Measurements from ENCODE around the gene ATE1. TPM values are rescaled to one million over a fixed set of nuclear protein-coding genes. Genes with fewer than 3 reads are reported as not detected.

Gene ATE1
- total RNA-seq, 1 experiment from 2014 or later, result 39.2 TPM

DNA sequence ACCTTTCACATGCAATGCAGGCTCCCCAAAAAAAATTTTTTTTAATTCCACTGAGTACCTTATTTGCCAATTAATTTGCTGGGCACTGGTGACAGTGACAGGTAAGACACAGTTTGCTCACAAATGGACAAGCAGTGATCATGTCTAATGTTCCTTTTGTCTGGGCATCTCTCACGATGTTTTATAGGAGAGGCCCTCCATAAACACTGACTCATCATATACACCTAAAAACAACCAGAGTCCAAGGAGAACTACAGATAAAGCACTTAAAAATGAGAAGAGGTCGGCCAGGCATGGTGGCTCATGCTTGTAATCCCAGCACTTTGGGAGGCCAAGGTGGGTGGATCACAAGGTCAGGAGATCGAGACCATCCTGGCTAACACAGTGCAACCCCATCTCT, 105.1 kb downstream of the ATE1 start:
- POLR2A ChIA-PET, result no interaction called here

DNA sequence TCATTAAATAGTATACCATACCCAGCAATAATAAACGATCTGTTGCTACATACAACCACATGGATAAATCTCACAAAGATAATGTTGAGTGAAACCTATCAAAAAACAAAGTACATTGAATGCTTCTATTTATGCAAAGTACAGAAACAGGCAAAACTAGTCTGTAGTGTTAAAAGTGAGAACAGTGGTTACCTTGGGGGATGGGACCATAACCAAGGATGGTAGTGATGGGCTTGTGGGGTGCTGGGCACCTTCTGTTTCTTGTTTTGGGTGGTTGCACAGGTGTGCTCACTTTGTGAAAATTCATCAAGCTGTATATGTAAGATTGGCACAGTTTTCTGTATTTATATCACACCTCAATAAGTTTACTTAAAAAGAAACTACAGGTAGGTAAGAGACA, 105.7 kb downstream of the ATE1 start:
- no peaks in the 10 kb centered on the region for H3K9me3 ChIP-seq (ENCODE audit: control insufficient read depth in 1 of 2, insufficient read depth in 1 of 2, low read depth in 1 of 2, low read length in 2 of 2)
- intact Hi-C loops (cut with micrococcal nuclease), result no loop called here
- no peaks in the 10 kb centered on the region for H3K79me2 ChIP-seq (ENCODE audit: insufficient read depth, low read length)
- DNase-seq (ENCODE audit: low read depth, low spot score) (no peak), ATAC-seq (no peak)
- H3K4me2 ChIP-seq (ENCODE audit: low read length), result no peak overlapping the region
- H3K9me2 ChIP-seq (ENCODE audit: insufficient read depth), result no peaks in the 10 kb centered on the region
- no peak overlapping the region for H3K9ac ChIP-seq (ENCODE audit: low read length)
- no peaks in the 10 kb centered on the region for H3K27me3 ChIP-seq (ENCODE audit: insufficient read depth, low read length)
- ChIA-PET POLR2A (no interaction called here), CTCF (interaction anchor here (1.5 kb wide), 1 partner anchor 14 kb away, joined by 4 read pairs; no protein-coding TSS in a partner anchor), RAD21 (ENCODE audit: low non-redundant PET in 1 of 2, low total read pairs in 2 of 2, uncharacterized antibody in 2 of 2, unreplicated experiment in 2 of 2) (no interaction called here)
- H3K36me3 ChIP-seq (ENCODE audit: control insufficient read depth in 1 of 2, insufficient read depth in 2 of 2, low read length in 2 of 2), result no peaks in the 10 kb centered on the region
- BruUV-seq (replicated peaks), result no TSS peak
- H3K4me3 ChIP-seq (replicated peaks in 1 of 2; ENCODE audit: low read depth in 1 of 2, low read length in 2 of 2), result no peak overlapping the region
- H2AFZ ChIP-seq (ENCODE audit: low read depth, low read length, poor library complexity, severe bottlenecking), result no peak overlapping the region
- no peaks in the 10 kb centered on the region for H3K4me1 ChIP-seq (ENCODE audit: control insufficient read depth in 1 of 2, insufficient read depth in 2 of 2, low read length in 2 of 2)
- no peak overlapping the region for H3K27ac ChIP-seq (ENCODE audit: low read depth, low read length)
- H4K20me1 ChIP-seq (ENCODE audit: insufficient read depth), result no peaks in the 10 kb centered on the region
- TF ChIP-seq, protein P1, sequence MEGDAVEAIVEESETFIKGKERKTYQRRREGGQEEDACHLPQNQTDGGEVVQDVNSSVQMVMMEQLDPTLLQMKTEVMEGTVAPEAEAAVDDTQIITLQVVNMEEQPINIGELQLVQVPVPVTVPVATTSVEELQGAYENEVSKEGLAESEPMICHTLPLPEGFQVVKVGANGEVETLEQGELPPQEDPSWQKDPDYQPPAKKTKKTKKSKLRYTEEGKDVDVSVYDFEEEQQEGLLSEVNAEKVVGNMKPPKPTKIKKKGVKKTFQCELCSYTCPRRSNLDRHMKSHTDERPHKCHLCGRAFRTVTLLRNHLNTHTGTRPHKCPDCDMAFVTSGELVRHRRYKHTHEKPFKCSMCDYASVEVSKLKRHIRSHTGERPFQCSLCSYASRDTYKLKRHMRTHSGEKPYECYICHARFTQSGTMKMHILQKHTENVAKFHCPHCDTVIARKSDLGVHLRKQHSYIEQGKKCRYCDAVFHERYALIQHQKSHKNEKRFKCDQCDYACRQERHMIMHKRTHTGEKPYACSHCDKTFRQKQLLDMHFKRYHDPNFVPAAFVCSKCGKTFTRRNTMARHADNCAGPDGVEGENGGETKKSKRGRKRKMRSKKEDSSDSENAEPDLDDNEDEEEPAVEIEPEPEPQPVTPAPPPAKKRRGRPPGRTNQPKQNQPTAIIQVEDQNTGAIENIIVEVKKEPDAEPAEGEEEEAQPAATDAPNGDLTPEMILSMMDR (IDR thresholded peaks at IDR 0.05 in 2 of 3, conservative IDR thresholded peaks at IDR 0.05 in 1 of 3; ENCODE audit: borderline replicate concordance in 1 of 3, insufficient read depth in 1 of 3, low read depth in 2 of 3, low read length in 2 of 3), result no peak
- TF ChIP-seq YY1 (IDR thresholded peaks at IDR 0.05; ENCODE audit: extremely low read depth, insufficient replicate concordance, low read depth, low read length) (no peak), EGR1 (IDR thresholded peaks at IDR 0.05; ENCODE audit: low read depth) (no peak), EZH2phosphoT487 (IDR thresholded peaks at IDR 0.05; ENCODE audit: borderline replicate concordance) (no peak), EZH2 (IDR thresholded peaks at IDR 0.05) (no peak), CEBPB (IDR thresholded peaks at IDR 0.05; ENCODE audit: low read depth) (no peak), ELF1 (IDR thresholded peaks at IDR 0.05; ENCODE audit: borderline replicate concordance, low read depth) (no peak), JUND (IDR thresholded peaks at IDR 0.05) (no peak)

More for the DNA sequence above, 105.1 kb downstream of the ATE1 start:
- H3K9me2 ChIP-seq (ENCODE audit: insufficient read depth), result no peaks in the 10 kb centered on the region
- no peaks in the 10 kb centered on the region for H3K36me3 ChIP-seq (ENCODE audit: control insufficient read depth in 1 of 2, insufficient read depth in 2 of 2, low read length in 2 of 2)
- no peaks in the 10 kb centered on the region for H3K79me2 ChIP-seq (ENCODE audit: insufficient read depth, low read length)
- ChIA-PET CTCF (interaction anchor here (1.4 to 1.5 kb wide), 2 partner anchors 14 to 78 kb away, joined by 4 to 5 read pairs; no protein-coding TSS in a partner anchor), RAD21 (ENCODE audit: low non-redundant PET in 1 of 2, low total read pairs in 2 of 2, uncharacterized antibody in 2 of 2, unreplicated experiment in 2 of 2) (no interaction called here)
- no peaks in the 10 kb centered on the region for H4K20me1 ChIP-seq (ENCODE audit: insufficient read depth)
- DNase-seq (ENCODE audit: low read depth, low spot score), result no peak
- no peak overlapping the region for H3K27ac ChIP-seq (ENCODE audit: low read depth, low read length)
- BruUV-seq (replicated peaks), result no TSS peak
- no peak for ATAC-seq
- TF ChIP-seq RAD21 (IDR thresholded peaks at IDR 0.05; ENCODE audit: low read depth) (no peak), JUND (IDR thresholded peaks at IDR 0.05) (no peak), SP1 (IDR thresholded peaks at IDR 0.05; ENCODE audit: low read depth) (no peak), SRF (IDR thresholded peaks at IDR 0.05; ENCODE audit: low read depth) (no peak), YY1 (IDR thresholded peaks at IDR 0.05; ENCODE audit: extremely low read depth, insufficient replicate concordance, low read depth, low read length) (no peak), POLR2A (IDR thresholded peaks at IDR 0.05; ENCODE audit: borderline replicate concordance, extremely low read depth, insufficient read depth, insufficient read length) (no peak), ZNF274 (IDR thresholded peaks at IDR 0.05; ENCODE audit: low read depth, low read length) (no peak)
- TF ChIP-seq, protein P2, sequence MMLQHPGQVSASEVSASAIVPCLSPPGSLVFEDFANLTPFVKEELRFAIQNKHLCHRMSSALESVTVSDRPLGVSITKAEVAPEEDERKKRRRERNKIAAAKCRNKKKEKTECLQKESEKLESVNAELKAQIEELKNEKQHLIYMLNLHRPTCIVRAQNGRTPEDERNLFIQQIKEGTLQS (IDR thresholded peaks at IDR 0.05), result no peak
- TF ChIP-seq, protein P1 (IDR thresholded peaks at IDR 0.05 in 2 of 3, conservative IDR thresholded peaks at IDR 0.05 in 1 of 3; ENCODE audit: borderline replicate concordance in 1 of 3, insufficient read depth in 1 of 3, low read depth in 2 of 3, low read length in 2 of 3), result no peak
- no peak overlapping the region for H3K4me2 ChIP-seq (ENCODE audit: low read length)
- no peaks in the 10 kb centered on the region for H3K27me3 ChIP-seq (ENCODE audit: insufficient read depth, low read length)
- H3K9ac ChIP-seq (ENCODE audit: low read length), result no peak overlapping the region
- no peaks in the 10 kb centered on the region for H3K9me3 ChIP-seq (ENCODE audit: control insufficient read depth in 1 of 2, insufficient read depth in 1 of 2, low read depth in 1 of 2, low read length in 2 of 2)
- H3K4me1 ChIP-seq (ENCODE audit: control insufficient read depth in 1 of 2, insufficient read depth in 2 of 2, low read length in 2 of 2), result no peaks in the 10 kb centered on the region
- H3K4me3 ChIP-seq (replicated peaks in 1 of 2; ENCODE audit: low read depth in 1 of 2, low read length in 2 of 2), result no peak overlapping the region
- intact Hi-C loops (cut with micrococcal nuclease), result no loop called here
- no peak overlapping the region for H2AFZ ChIP-seq (ENCODE audit: low read depth, low read length, poor library complexity, severe bottlenecking)

Data from HCT116 (cell line).